H9 (cell line): ENCODE data around the gene DBET. TPM values are rescaled to one million over a fixed set of nuclear protein-coding genes. Genes with fewer than 3 reads are reported as not detected.
A peak's percentile ranks its signal among the peaks of the same experiment; 100 is the strongest.

Source experiments
- DNase-seq: peaks from one replicate; pipeline ENCODE4 v3.0.0-alpha.2; 2017
- H2AFZ ChIP-seq: one replicate; pipeline ENCODE4 v1.6.1; 2013; ENCODE audit warnings: mild to moderate bottlenecking, low read length, control low read depth, moderate library complexity
- H2AK5ac ChIP-seq: 2 replicates; pipeline ENCODE4 v1.6.1; 2013; ENCODE audit warnings: low read length, control low read depth, mixed read lengths; ENCODE audit not compliant: insufficient read length
- H2BK120ac ChIP-seq: one replicate; pipeline ENCODE4 v1.6.1; 2013; ENCODE audit warnings: low read depth, mild to moderate bottlenecking, low read length, control low read depth, inconsistent platforms; ENCODE audit not compliant: poor library complexity, severe bottlenecking
- H2BK12ac ChIP-seq: 2 replicates; pipeline ENCODE4 v1.6.1; 2013; ENCODE audit warnings: low read length, control low read depth, mixed read lengths, low read depth; ENCODE audit not compliant: insufficient read length
- H2BK15ac ChIP-seq: 2 replicates; pipeline ENCODE4 v1.6.1; 2013; ENCODE audit warnings: low read depth, low read length, control low read depth
- H2BK20ac ChIP-seq: one replicate; pipeline ENCODE4 v1.6.1; 2013; ENCODE audit warnings: low read depth, mild to moderate bottlenecking, low read length, control low read depth, inconsistent platforms; ENCODE audit not compliant: poor library complexity, severe bottlenecking
- H2BK5ac ChIP-seq: 2 replicates; pipeline ENCODE4 v1.6.1; 2013; ENCODE audit warnings: low read length, control low read depth, mixed read lengths; ENCODE audit not compliant: insufficient read length
- H3K14ac ChIP-seq: 2 replicates; pipeline ENCODE4 v1.6.1; 2013; ENCODE audit warnings: low read length, control low read depth; ENCODE audit not compliant: insufficient read depth
- H3K18ac ChIP-seq: 2 replicates; pipeline ENCODE4 v1.6.1; 2013; ENCODE audit warnings: low read depth, mild to moderate bottlenecking, mixed read lengths, low read length, control low read depth; ENCODE audit not compliant: insufficient read length
- H3K23ac ChIP-seq: 2 replicates; pipeline ENCODE4 v1.6.1; 2013; ENCODE audit warnings: low read length, control low read depth, mixed read lengths, low read depth; ENCODE audit not compliant: insufficient read length
- H3K23me2 ChIP-seq: 2 replicates; pipeline ENCODE4 v1.6.1; 2013; ENCODE audit warnings: low read depth, mild to moderate bottlenecking, mixed read lengths, low read length, control low read depth; ENCODE audit not compliant: insufficient read length, poor library complexity, severe bottlenecking
- H3K27ac ChIP-seq: 2 replicates; pipeline ENCODE4 v1.5.1; 2013; ENCODE audit warnings: low read length, control low read depth, mixed read lengths, low read depth; ENCODE audit not compliant: insufficient read length
- H3K27me3 ChIP-seq: 2 replicates; pipeline ENCODE4 v1.6.1; 2013; ENCODE audit warnings: low read length, control low read depth, inconsistent platforms; ENCODE audit not compliant: insufficient read depth
- H3K4ac ChIP-seq: 2 replicates; pipeline ENCODE4 v1.6.1; 2013; ENCODE audit warnings: low read depth, mild to moderate bottlenecking, control low read depth, inconsistent platforms, low read length, moderate library complexity
- H3K4me1 ChIP-seq: 2 replicates; pipeline ENCODE4 v1.6.1; 2013; ENCODE audit warnings: low read length, control low read depth, inconsistent platforms; ENCODE audit not compliant: insufficient read depth
- H3K4me2 ChIP-seq: 2 replicates; pipeline ENCODE4 v1.6.1; 2013; ENCODE audit warnings: low read length, control low read depth, mixed read lengths; ENCODE audit not compliant: insufficient read length, insufficient read depth
- H3K56ac ChIP-seq: 2 replicates; pipeline ENCODE4 v1.6.1; 2013; ENCODE audit warnings: low read depth, mild to moderate bottlenecking, mixed read lengths, low read length, control low read depth; ENCODE audit not compliant: insufficient read length
- H3K79me1 ChIP-seq: 2 replicates; pipeline ENCODE4 v1.6.1; 2013; ENCODE audit warnings: low read depth, mild to moderate bottlenecking, moderate library complexity, low read length, control low read depth, inconsistent platforms; ENCODE audit not compliant: insufficient read depth, poor library complexity, severe bottlenecking
- H3K79me2 ChIP-seq: 2 replicates; pipeline ENCODE4 v1.6.1; 2013; ENCODE audit warnings: low read length, control low read depth, inconsistent platforms; ENCODE audit not compliant: insufficient read depth
- H3K9ac ChIP-seq: 2 replicates; pipeline ENCODE4 v1.6.1; 2013; ENCODE audit warnings: low read length, control low read depth, mixed read lengths; ENCODE audit not compliant: insufficient read length; ENCODE audit errors: extremely low read depth
- H3K9me3 ChIP-seq: one replicate; pipeline ENCODE4 v1.6.1; 2013; ENCODE audit warnings: low read depth, low read length, inconsistent platforms; ENCODE audit not compliant: control insufficient read depth
- H3T11ph ChIP-seq: one replicate; pipeline ENCODE4 v1.6.1; 2013; ENCODE audit warnings: mild to moderate bottlenecking, low read length, control low read depth, inconsistent platforms
- H4K20me1 ChIP-seq: one replicate; pipeline ENCODE4 v1.6.1; 2013; ENCODE audit not compliant: control insufficient read depth, insufficient read length, insufficient read depth
- H4K5ac ChIP-seq: 2 replicates; pipeline ENCODE4 v1.6.1; 2013; ENCODE audit warnings: low read depth, mild to moderate bottlenecking, mixed read lengths, low read length, control low read depth; ENCODE audit not compliant: insufficient read length
- H4K8ac ChIP-seq: replicated peaks from 2 replicates; pipeline ENCODE4 v1.6.1; 2013; ENCODE audit warnings: low read length, control low read depth, mixed read lengths, low read depth; ENCODE audit not compliant: insufficient read length
- H4K91ac ChIP-seq: 2 replicates; pipeline ENCODE4 v1.6.1; 2013; ENCODE audit warnings: low read depth, mild to moderate bottlenecking, moderate library complexity, mixed read lengths, low read length, control low read depth; ENCODE audit not compliant: insufficient read length
- H3K27ac Mint-ChIP-seq, 3 experiments: 2 replicates in 2 of 3; 3 replicates in 1 of 3; pipeline ENCODE4 v1.8.0; 2020 to 2021; ENCODE audit warnings: mixed read lengths in 3 of 3, mild to moderate bottlenecking in 1 of 3, moderate library complexity in 1 of 3
- H3K27me3 Mint-ChIP-seq: 2 replicates; pipeline ENCODE4 v1.8.0; 2021; ENCODE audit warnings: low read depth, mild to moderate bottlenecking, moderate library complexity, mixed read lengths
- H3K36me3 Mint-ChIP-seq, 3 experiments: 2 replicates in 2 of 3; 3 replicates in 1 of 3; pipeline ENCODE4 v1.8.0; 2020 to 2021; ENCODE audit warnings: low read depth in 3 of 3, mixed read lengths in 3 of 3; ENCODE audit not compliant: insufficient read depth in 1 of 3
- H3K4me1 Mint-ChIP-seq, 2 experiments: 2 replicates each; pipeline ENCODE4 v1.8.0; 2020; ENCODE audit warnings: mixed read lengths in 2 of 2
- H3K4me3 Mint-ChIP-seq, 2 experiments: 2 replicates in 1 of 2; 3 replicates in 1 of 2; pipeline ENCODE4 v1.8.0; 2020 to 2021; ENCODE audit warnings: mild to moderate bottlenecking in 2 of 2, mixed read lengths in 2 of 2, moderate library complexity in 1 of 2
- H3K9me3 Mint-ChIP-seq, 2 experiments: 2 replicates in 1 of 2; 3 replicates in 1 of 2; pipeline ENCODE4 v1.8.0; 2020; ENCODE audit warnings: mild to moderate bottlenecking in 2 of 2, mixed read lengths in 2 of 2, moderate library complexity in 1 of 2
- CTCF ChIP-seq: fragments of 200-600 bp; sonication (generic); conservative IDR thresholded peaks from 3 replicates; pipeline ENCODE4 v1.8.0; 2021; ENCODE audit warnings: antibody characterized with exemption, mild to moderate bottlenecking
- WGBS: extraction: QIAGEN DNeasy Blood & Tissue Kit; methylation state at CpG from one replicate; pipeline ENCODE4 v1.1.7; 2013; ENCODE audit warnings: missing lambda C conversion rate, low lambda C conversion rate, mixed read lengths; ENCODE audit not compliant: insufficient read length; ENCODE audit errors: extremely low coverage; 5-methylcytosine and 5-hydroxymethylcytosine counted together
- total RNA-seq: library from RNA; stranded (reverse); gene quantifications from 2 replicates; pipeline ENCODE4 v1.2.1, GENCODE V29; 2021

DBET gene
- total RNA-seq, 1 experiment from 2014 or later: not detected

GRCh38 chr4:190017357-190018200 lies 46.7 kb upstream of the DBET start:
- Histone ChIP-seq H3K27ac (no peak overlapping the region), H3K9me3 (peaks cover 32% of the 10 kb centered on the region), H3K14ac (no peak overlapping the region), H3K4ac (no peak overlapping the region), H3K23ac (no peak overlapping the region), H3K23me2 (peaks cover 8% of the 10 kb centered on the region), H3K4me2 (peak overlapping the region; percentile 16), H3K27me3 (peaks cover 45% of the 10 kb centered on the region), H2BK5ac (no peak overlapping the region), H3K79me1 (no peaks in the 10 kb centered on the region), H3K9ac (no peak overlapping the region), H2BK20ac (no peak overlapping the region), H3K79me2 (no peaks in the 10 kb centered on the region), H4K8ac (no peak overlapping the region), H3K4me1 (no peaks in the 10 kb centered on the region), H4K20me1 (no peaks in the 10 kb centered on the region), H2BK120ac (no peak overlapping the region), H3K56ac (no peak overlapping the region), H2BK12ac (no peak overlapping the region), H3K18ac (no peak overlapping the region), H4K91ac (no peak overlapping the region), H2BK15ac (no peak overlapping the region), H3T11ph (no peak overlapping the region), H2AK5ac (no peak overlapping the region), H2AFZ (no peak overlapping the region), H4K5ac (no peak overlapping the region)
- Mint-ChIP-seq H3K4me3 (no peak overlapping the region), H3K27me3 (peaks cover 6% of the 10 kb centered on the region), H3K27ac (no peak overlapping the region), H3K4me1 (no peaks in the 10 kb centered on the region), H3K36me3 (peaks cover 31 to 47% (median 33%) of the 10 kb centered on the region in 3 experiments), H3K9me3 (peaks cover 73 to 87% of the 10 kb centered on the region in 2 experiments)
- TF ChIP-seq CTCF: no peak
- no CpG with 5 or more reads among the region's 62 CpGs for WGBS
- DNase-seq: peak; percentile 31
